ENCODE data around the gene CTBP1. TPM values are rescaled to one million over a fixed set of nuclear protein-coding genes. Genes with fewer than 3 reads are reported as not detected.

Gene CTBP1
- total and polyA plus RNA-seq, 7 experiments from 2014 or later: 57.2 to 233 (median 180) TPM

DNA sequence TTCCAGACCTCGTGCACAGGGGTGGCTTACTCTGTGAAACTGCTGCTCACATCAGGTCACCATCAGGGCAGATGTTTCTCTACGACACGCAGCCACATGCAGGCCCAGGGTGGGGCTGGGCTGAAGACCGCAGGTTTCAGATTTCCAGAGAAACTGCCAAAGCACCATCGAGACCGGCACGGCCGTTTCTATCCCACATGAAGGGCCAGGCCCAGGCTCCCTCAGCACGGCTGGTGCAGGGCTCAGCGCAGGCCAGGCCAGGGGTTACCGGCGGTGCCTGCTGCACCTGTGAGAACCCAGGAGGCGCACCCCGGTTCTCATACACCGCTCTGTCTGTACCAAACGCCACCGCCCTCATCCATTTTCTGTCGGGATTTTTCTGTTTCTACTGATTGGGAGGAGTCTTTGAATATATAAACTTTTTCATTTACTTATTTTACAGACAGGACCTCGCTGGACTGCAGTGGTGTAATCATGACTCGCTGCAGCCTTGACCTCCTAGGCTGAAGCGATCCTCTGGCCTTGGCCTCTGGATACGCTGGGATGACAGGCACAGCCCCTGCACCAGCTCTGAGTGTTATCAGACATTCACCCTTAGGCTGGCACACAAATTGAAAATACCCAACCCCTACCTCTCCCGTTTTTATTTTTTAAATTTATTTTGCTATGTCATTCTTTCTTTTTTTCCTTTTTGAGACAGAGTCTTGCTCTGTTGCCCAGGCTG is 17.1 kb downstream of the CTBP1 start:
- H3K9me3 ChIP-seq (ENCODE audit: control insufficient read depth in 2 of 3, low read length in 3 of 3): no peaks in the 10 kb centered on the region
- H3K4me3 ChIP-seq (ENCODE audit: low read length): no peak overlapping the region
- peaks cover 0 to 6% (median 0%) of the 10 kb centered on the region in 11 donors for H3K9me3 Mint-ChIP-seq
- DNase-seq (no peak), ATAC-seq (no peak)
- no peak overlapping the region for H3K4me3 Mint-ChIP-seq
- H3K27me3 Mint-ChIP-seq: no peaks in the 10 kb centered on the region
- peak overlapping the region in 1 of 9 donors; percentile 12 for H3K27ac Mint-ChIP-seq
- no peaks in the 10 kb centered on the region for H3K27me3 ChIP-seq (ENCODE audit: control insufficient read depth in 2 of 2, insufficient read depth in 2 of 2, low read length in 2 of 2)
- POLR2A ChIA-PET: interaction anchor here (0.7 kb wide), 1 partner anchor 75 kb away, joined by 3 read pairs; no protein-coding TSS in a partner anchor
- peaks cover 0 to 16% (median 6%) of the 10 kb centered on the region in 7 donors for H3K4me1 Mint-ChIP-seq
- CTCF ChIA-PET: no interaction called here
- H3K4me1 ChIP-seq (ENCODE audit: control insufficient read depth in 2 of 2, insufficient read depth in 2 of 2, low read length in 2 of 2): no peaks in the 10 kb centered on the region
- H3K36me3 ChIP-seq (ENCODE audit: control insufficient read depth in 2 of 3, insufficient read depth in 3 of 3, low read length in 3 of 3): peaks cover 0 to 100% (median 9%) of the 10 kb centered on the region in 3 experiments
- no peak overlapping the region for H3K27ac ChIP-seq (ENCODE audit: low read depth, low read length)
- intact Hi-C loops (cut with micrococcal nuclease): no loop called here
- peaks cover 5 to 28% (median 16%) of the 10 kb centered on the region in 5 donors for H3K36me3 Mint-ChIP-seq

DNA sequence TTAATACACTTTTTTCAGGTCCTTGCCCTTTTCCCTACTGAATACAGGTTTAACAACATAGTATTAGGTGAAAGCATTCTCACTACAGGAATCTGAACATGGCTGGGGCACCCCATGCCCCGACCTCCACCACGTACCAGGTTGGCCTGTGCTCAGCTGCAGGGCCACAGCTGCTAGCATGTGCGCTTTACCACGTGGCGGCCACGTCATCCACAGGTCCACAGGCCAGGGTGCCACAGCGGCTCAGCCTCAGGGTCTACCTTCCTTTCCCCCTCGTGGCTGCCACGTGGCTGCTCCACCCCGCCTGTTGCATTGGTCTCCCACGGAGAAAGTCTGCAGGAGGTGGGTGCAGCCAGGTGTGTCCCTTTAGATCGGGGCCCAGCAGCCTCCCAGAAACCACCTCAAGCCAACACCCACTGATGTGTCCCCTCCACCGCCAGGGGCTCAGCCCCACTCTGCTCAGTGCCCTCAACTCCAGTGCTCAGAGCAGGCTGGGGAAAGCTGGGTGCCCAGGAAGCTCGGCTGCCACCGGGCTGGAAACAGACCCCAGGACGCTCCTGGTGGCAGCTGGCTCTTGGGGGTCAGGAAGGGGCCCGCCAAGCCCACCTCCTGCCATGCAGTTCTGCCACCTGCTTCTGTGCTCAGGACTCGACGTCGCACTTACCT is 17.8 kb downstream of the CTBP1 start:
- no peaks in the 10 kb centered on the region for H3K27me3 Mint-ChIP-seq
- Histone ChIP-seq H3K4me3 (ENCODE audit: low read length) (no peak overlapping the region), H3K27me3 (ENCODE audit: control insufficient read depth in 2 of 2, insufficient read depth in 2 of 2, low read length in 2 of 2) (no peaks in the 10 kb centered on the region), H3K36me3 (ENCODE audit: control insufficient read depth in 2 of 3, insufficient read depth in 3 of 3, low read length in 3 of 3) (peaks cover 0 to 100% (median 11%) of the 10 kb centered on the region in 3 experiments), H3K27ac (ENCODE audit: low read depth, low read length) (no peak overlapping the region), H3K9me3 (ENCODE audit: control insufficient read depth in 2 of 3, low read length in 3 of 3) (no peaks in the 10 kb centered on the region), H3K4me1 (ENCODE audit: control insufficient read depth in 2 of 2, insufficient read depth in 2 of 2, low read length in 2 of 2) (no peaks in the 10 kb centered on the region)
- ATAC-seq (no peak), DNase-seq (no peak)
- intact Hi-C loops (cut with micrococcal nuclease): no loop called here
- ChIA-PET CTCF (no interaction called here), POLR2A (no interaction called here)
- H3K9me3 Mint-ChIP-seq: peaks cover 0 to 6% (median 0%) of the 10 kb centered on the region in 11 donors
- peaks cover 0 to 17% (median 6%) of the 10 kb centered on the region in 7 donors for H3K4me1 Mint-ChIP-seq
- no peak overlapping the region for H3K27ac Mint-ChIP-seq
- H3K4me3 Mint-ChIP-seq: peak overlapping the region in 1 of 10 donors; percentile 29
- H3K36me3 Mint-ChIP-seq: peaks cover 5 to 31% (median 16%) of the 10 kb centered on the region in 5 donors

DNA sequence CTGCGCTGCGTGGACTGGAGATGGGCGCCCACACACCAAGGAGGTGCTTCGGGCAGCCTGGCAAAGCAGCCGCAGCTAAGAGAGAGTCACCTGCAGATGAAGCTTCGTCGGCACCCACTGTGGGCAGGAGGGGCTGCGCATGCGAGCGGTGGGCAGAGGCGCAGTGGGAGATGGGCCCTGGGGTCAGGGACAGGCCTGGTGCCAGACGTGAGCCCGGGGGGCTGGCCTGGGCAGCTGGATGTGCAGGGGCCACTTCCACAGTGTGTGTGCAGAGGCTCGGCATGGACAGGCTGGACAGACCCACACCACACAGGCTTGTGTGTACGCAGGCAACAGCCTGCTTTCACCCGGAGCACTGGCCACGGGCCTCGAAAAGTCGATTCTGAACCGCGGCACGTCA is 18.6 kb downstream of the CTBP1 start:
- POLR2A ChIA-PET: no interaction called here
- Mint-ChIP-seq H3K4me1 (peaks cover 0 to 15% (median 5%) of the 10 kb centered on the region in 7 donors), H3K27me3 (no peaks in the 10 kb centered on the region), H3K4me3 (no peak overlapping the region), H3K9me3 (peaks cover 0 to 6% (median 0%) of the 10 kb centered on the region in 11 donors), H3K36me3 (peaks cover 5 to 27% (median 16%) of the 10 kb centered on the region in 5 donors), H3K27ac (no peak overlapping the region)
- CTCF ChIA-PET: no interaction called here
- Histone ChIP-seq H3K27me3 (ENCODE audit: control insufficient read depth in 2 of 2, insufficient read depth in 2 of 2, low read length in 2 of 2) (no peaks in the 10 kb centered on the region), H3K9me3 (ENCODE audit: control insufficient read depth in 2 of 3, low read length in 3 of 3) (no peaks in the 10 kb centered on the region), H3K4me1 (ENCODE audit: control insufficient read depth in 2 of 2, insufficient read depth in 2 of 2, low read length in 2 of 2) (no peaks in the 10 kb centered on the region), H3K36me3 (ENCODE audit: control insufficient read depth in 2 of 3, insufficient read depth in 3 of 3, low read length in 3 of 3) (peaks cover 0 to 100% (median 11%) of the 10 kb centered on the region in 3 experiments), H3K4me3 (ENCODE audit: low read length) (no peak overlapping the region), H3K27ac (ENCODE audit: low read depth, low read length) (no peak overlapping the region)
- intact Hi-C loops (cut with micrococcal nuclease): no loop called here
- DNase-seq (no peak), ATAC-seq (no peak)

DNA sequence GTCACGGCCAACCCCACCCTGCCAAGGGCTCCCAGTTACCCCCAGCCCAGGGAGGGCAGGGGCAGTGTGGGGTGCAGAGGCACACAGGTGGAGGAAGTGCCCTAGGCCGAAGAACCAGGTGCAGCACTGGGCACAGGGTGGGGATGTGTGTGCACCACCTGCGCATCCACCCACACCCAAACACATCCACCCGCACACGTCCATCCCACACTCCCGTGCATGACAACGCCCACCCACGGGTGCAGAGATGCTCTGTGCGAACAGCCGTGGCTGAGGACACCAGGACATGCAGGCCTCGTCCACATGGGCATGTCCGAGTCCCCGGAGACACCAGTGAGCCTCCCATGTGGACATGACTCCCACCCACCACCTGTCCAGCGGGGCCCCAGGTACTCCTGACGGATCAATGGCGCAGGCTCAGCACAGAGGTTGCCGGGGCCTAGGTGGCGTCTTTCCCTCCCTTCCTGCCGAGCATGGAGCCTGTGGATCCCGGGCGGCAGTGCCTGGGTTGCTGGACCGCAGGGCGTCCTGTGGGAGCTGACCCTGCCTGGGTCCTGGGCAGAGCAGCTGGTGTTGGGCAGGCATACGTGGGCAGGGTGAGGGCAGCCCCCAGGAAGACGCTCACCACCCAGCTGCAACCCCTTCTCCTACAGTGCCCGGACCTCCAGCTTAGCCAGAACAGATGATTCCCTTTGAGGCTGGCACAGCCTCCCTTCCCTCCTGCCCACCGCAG is 19.6 kb downstream of the CTBP1 start:
- ATAC-seq: no peak
- Mint-ChIP-seq H3K9me3 (peaks cover 0 to 6% (median 0%) of the 10 kb centered on the region in 11 donors), H3K4me1 (peaks cover 0 to 19% (median 5%) of the 10 kb centered on the region in 7 donors), H3K27me3 (no peaks in the 10 kb centered on the region), H3K4me3 (no peak overlapping the region), H3K36me3 (peaks cover 11 to 28% (median 23%) of the 10 kb centered on the region in 5 donors), H3K27ac (no peak overlapping the region)
- intact Hi-C loops (cut with micrococcal nuclease): no loop called here
- no peak for DNase-seq
- ChIA-PET CTCF (no interaction called here), POLR2A (no interaction called here)
- no peak overlapping the region for H3K4me3 ChIP-seq (ENCODE audit: low read length)
- H3K9me3 ChIP-seq (ENCODE audit: control insufficient read depth in 2 of 3, low read length in 3 of 3): no peaks in the 10 kb centered on the region
- no peak overlapping the region for H3K27ac ChIP-seq (ENCODE audit: low read depth, low read length)
- no peaks in the 10 kb centered on the region for H3K4me1 ChIP-seq (ENCODE audit: control insufficient read depth in 2 of 2, insufficient read depth in 2 of 2, low read length in 2 of 2)
- H3K36me3 ChIP-seq (ENCODE audit: control insufficient read depth in 2 of 3, insufficient read depth in 3 of 3, low read length in 3 of 3): peaks cover 8 to 100% (median 15%) of the 10 kb centered on the region in 3 experiments
- H3K27me3 ChIP-seq (ENCODE audit: control insufficient read depth in 2 of 2, insufficient read depth in 2 of 2, low read length in 2 of 2): no peaks in the 10 kb centered on the region

DNA sequence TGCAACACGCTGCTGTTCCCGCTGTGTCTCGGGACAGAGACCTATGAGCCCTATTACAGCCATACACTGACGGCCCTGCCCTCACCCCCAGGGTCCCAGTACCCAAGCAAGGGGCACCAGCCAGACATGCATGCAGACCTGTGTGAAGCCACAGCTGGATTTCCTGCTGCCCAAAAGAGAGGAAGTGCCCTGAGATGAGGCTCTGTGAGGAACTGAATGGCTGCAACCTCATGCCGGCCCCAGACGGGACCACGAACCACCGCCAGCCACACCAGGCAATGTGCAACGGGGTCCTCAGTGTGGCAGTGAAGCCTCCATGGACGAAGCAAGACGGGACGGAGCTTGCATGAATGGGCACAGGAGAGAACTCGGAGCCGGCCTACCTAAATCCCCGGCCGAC is 21.1 kb downstream of the CTBP1 start:
- ChIA-PET CTCF (no interaction called here), POLR2A (no interaction called here)
- Mint-ChIP-seq H3K9me3 (peaks cover 0 to 4% (median 0%) of the 10 kb centered on the region in 11 donors), H3K27me3 (no peaks in the 10 kb centered on the region), H3K4me3 (no peak overlapping the region), H3K27ac (peak overlapping the region in 5 of 9 donors; percentile 12 to 57 (median 14)), H3K4me1 (peaks cover 0 to 22% (median 5%) of the 10 kb centered on the region in 7 donors), H3K36me3 (peaks cover 12 to 34% (median 24%) of the 10 kb centered on the region in 5 donors)
- H3K27ac ChIP-seq (ENCODE audit: low read depth, low read length): no peak overlapping the region
- H3K4me3 ChIP-seq (ENCODE audit: low read length): no peak overlapping the region
- H3K4me1 ChIP-seq (ENCODE audit: control insufficient read depth in 2 of 2, insufficient read depth in 2 of 2, low read length in 2 of 2): no peaks in the 10 kb centered on the region
- ATAC-seq (no peak), DNase-seq (no peak)
- H3K36me3 ChIP-seq (ENCODE audit: control insufficient read depth in 2 of 3, insufficient read depth in 3 of 3, low read length in 3 of 3): peaks cover 15 to 100% (median 17%) of the 10 kb centered on the region in 3 experiments
- no peaks in the 10 kb centered on the region for H3K27me3 ChIP-seq (ENCODE audit: control insufficient read depth in 2 of 2, insufficient read depth in 2 of 2, low read length in 2 of 2)
- H3K9me3 ChIP-seq (ENCODE audit: control insufficient read depth in 2 of 3, low read length in 3 of 3): no peaks in the 10 kb centered on the region
- intact Hi-C loops (cut with micrococcal nuclease): no loop called here

DNA sequence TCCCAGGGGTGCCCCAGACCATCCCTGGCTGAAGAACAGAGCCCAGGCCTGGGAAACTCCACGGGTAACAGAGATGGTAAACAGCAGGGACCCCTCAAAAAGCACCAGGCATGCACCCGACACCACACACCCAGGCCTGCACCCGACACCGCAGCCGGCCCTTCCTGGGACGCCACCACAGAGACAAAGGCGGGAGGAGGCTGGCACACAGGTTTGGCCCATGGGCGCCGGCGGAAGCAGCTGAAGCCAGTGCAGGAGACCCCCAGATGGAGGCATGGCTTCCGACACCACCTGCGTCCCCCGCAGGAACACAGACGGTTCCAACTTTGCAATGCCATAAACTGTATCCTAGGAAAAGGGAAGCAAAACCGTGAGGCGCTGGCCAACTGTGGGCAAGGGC is 22.3 kb downstream of the CTBP1 start:
- no peak for ATAC-seq
- peaks cover 0 to 27% (median 5%) of the 10 kb centered on the region in 7 donors for H3K4me1 Mint-ChIP-seq

More for the DNA sequence above, 22.3 kb downstream of the CTBP1 start:
- Mint-ChIP-seq H3K36me3 (peaks cover 12 to 37% (median 23%) of the 10 kb centered on the region in 5 donors), H3K27me3 (no peaks in the 10 kb centered on the region), H3K9me3 (peaks cover 0 to 7% (median 0%) of the 10 kb centered on the region in 11 donors), H3K27ac (no peak overlapping the region), H3K4me3 (no peak overlapping the region)
- Histone ChIP-seq H3K4me1 (ENCODE audit: control insufficient read depth in 2 of 2, insufficient read depth in 2 of 2, low read length in 2 of 2) (no peaks in the 10 kb centered on the region), H3K27ac (ENCODE audit: low read depth, low read length) (no peak overlapping the region), H3K27me3 (ENCODE audit: control insufficient read depth in 2 of 2, insufficient read depth in 2 of 2, low read length in 2 of 2) (no peaks in the 10 kb centered on the region), H3K4me3 (ENCODE audit: low read length) (no peak overlapping the region), H3K36me3 (ENCODE audit: control insufficient read depth in 2 of 3, insufficient read depth in 3 of 3, low read length in 3 of 3) (peaks cover 15 to 98% (median 17%) of the 10 kb centered on the region in 3 experiments), H3K9me3 (ENCODE audit: control insufficient read depth in 2 of 3, low read length in 3 of 3) (no peaks in the 10 kb centered on the region)
- intact Hi-C loops (cut with micrococcal nuclease): no loop called here
- DNase-seq: no peak
- CTCF ChIA-PET: no interaction called here
- POLR2A ChIA-PET: no interaction called here
